ENCODE measurements around the gene ATP4A.
A peak's percentile ranks its signal among the peaks of the same experiment; 100 is the strongest.

The ATP4A gene

GRCh38 chr19:35565016-35565856, 1.8 kb upstream of the ATP4A start:
- DNase-seq (ENCODE audit: low spot score): no peak

GRCh38 chr19:35562776-35563175, 682 bp downstream of the ATP4A start:
- no peak for DNase-seq (ENCODE audit: low spot score)

GRCh38 chr19:35562336-35562735, 1.1 kb downstream of the ATP4A start:
- no peak for DNase-seq (ENCODE audit: low spot score)

- no peak for DNase-seq (ENCODE audit: low spot score)
Measured at GRCh38 chr19:35561436-35561835, 2.0 kb downstream of the ATP4A start.

GRCh38 chr19:35560677-35561076, 2.8 kb downstream of the ATP4A start:
- no peak for DNase-seq (ENCODE audit: low spot score)

GRCh38 chr19:35560271-35560670, 3.2 kb downstream of the ATP4A start:
- no peak for DNase-seq (ENCODE audit: low spot score)

- no peak for DNase-seq (ENCODE audit: low spot score)
Measured at GRCh38 chr19:35559781-35560180, 3.7 kb downstream of the ATP4A start.

- DNase-seq (ENCODE audit: low spot score): no peak
Measured at GRCh38 chr19:35559281-35559659, 4.2 kb downstream of the ATP4A start.

GRCh38 chr19:35558400-35559280, 4.8 kb downstream of the ATP4A start:
- DNase-seq (ENCODE audit: low spot score): no peak

- peak; percentile 95 for DNase-seq (ENCODE audit: low spot score)
Measured at GRCh38 chr19:35557539-35558399, 5.7 kb downstream of the ATP4A start.

GRCh38 chr19:35556846-35557538, 6.5 kb downstream of the ATP4A start:
- DNase-seq (ENCODE audit: low spot score): no peak

GRCh38 chr19:35556025-35556590, 7.3 kb downstream of the ATP4A start:
- no peak for DNase-seq (ENCODE audit: low spot score)

- peak; percentile 72 for DNase-seq (ENCODE audit: low spot score)
Measured at GRCh38 chr19:35555301-35556005, 8.0 kb downstream of the ATP4A start.

GRCh38 chr19:35554076-35554475, 9.4 kb downstream of the ATP4A start:
- no peak for DNase-seq (ENCODE audit: low spot score)

GRCh38 chr19:35553385-35554000, 10.0 kb downstream of the ATP4A start:
- no peak for DNase-seq (ENCODE audit: low spot score)

- no peak for DNase-seq (ENCODE audit: low spot score)
Measured at GRCh38 chr19:35552534-35553384, 10.7 kb downstream of the ATP4A start.

GRCh38 chr19:35551091-35551810, 12.2 kb downstream of the ATP4A start:
- no peak for DNase-seq (ENCODE audit: low spot score)

- DNase-seq (ENCODE audit: low spot score): no peak
Measured at GRCh38 chr19:35549879-35550523, 13.5 kb downstream of the ATP4A start.

All from iPS-NIHi11 (cell line).